H1 (cell line): Measurements from ENCODE around the gene C2CD4A. TPM values are rescaled to one million over a fixed set of nuclear protein-coding genes. Genes with fewer than 3 reads are reported as not detected.

Experiments used
- CTCF ChIA-PET: fragments of 300-600 bp; sonication (Branson Sonifier 250); formaldehyde crosslinking; loops from one replicate; lab custom pipeline; 2021; ENCODE audit not compliant: partially characterized antibody; lab: Charles Lee
- POLR2A ChIA-PET: fragments of 300-600 bp; sonication (Branson Sonifier 250); formaldehyde crosslinking; loops from one replicate; lab custom pipeline; 2021; ENCODE audit warnings: inconsistent platforms; ENCODE audit not compliant: partially characterized antibody; lab: Charles Lee
- DNase-seq, 2 experiments: peaks; one replicate each; pipeline versions ENCODE4 v3.0.0 to v3.0.0-alpha.2; 2010 to 2022; ENCODE audit warnings: low spot score in 2 of 2, low read depth in 1 of 2, mixed read lengths in 1 of 2
- FAIRE-seq: peaks from 2 replicates; lab custom pipeline; 2011; peaks lifted over from hg19 to GRCh38; lab: Jason Lieb, UNC
- H2AFZ ChIP-seq: 2 replicates; pipeline ENCODE4 v1.8.1; 2012; ENCODE audit warnings: low read length, inconsistent platforms
- H2AK5ac ChIP-seq: 2 replicates; pipeline ENCODE4 v1.6.1; 2013; ENCODE audit warnings: low read depth, low read length
- H2BK120ac ChIP-seq: replicated peaks from 2 replicates; pipeline ENCODE3; 2013; ENCODE audit warnings: low read depth, low read length, inconsistent platforms
- H2BK12ac ChIP-seq: 2 replicates; pipeline ENCODE4 v1.6.1; 2013; ENCODE audit warnings: low read depth, low read length
- H2BK15ac ChIP-seq: 2 replicates; pipeline ENCODE4 v1.6.1; 2013; ENCODE audit warnings: low read length
- H2BK20ac ChIP-seq: 2 replicates; pipeline ENCODE4 v1.6.1; 2013; ENCODE audit warnings: low read length
- H2BK5ac ChIP-seq: 2 replicates; pipeline ENCODE4 v1.6.1; 2013; ENCODE audit warnings: low read depth, low read length
- H3K14ac ChIP-seq: 2 replicates; pipeline ENCODE4 v1.6.1; 2013; ENCODE audit warnings: inconsistent platforms; ENCODE audit not compliant: insufficient read length
- H3K18ac ChIP-seq: 2 replicates; pipeline ENCODE4 v1.6.1; 2013; ENCODE audit warnings: low read length; ENCODE audit errors: extremely low read depth
- H3K23ac ChIP-seq: 2 replicates; pipeline ENCODE4 v1.6.1; 2013; ENCODE audit warnings: inconsistent platforms; ENCODE audit not compliant: insufficient read length
- H3K23me2 ChIP-seq: 2 replicates; pipeline ENCODE4 v1.6.1; 2013; ENCODE audit warnings: low read depth, low read length
- H3K27ac ChIP-seq: 2 replicates; pipeline ENCODE4 v1.6.1; 2011; ENCODE audit warnings: low read depth, low read length, inconsistent platforms
- H3K27me3 ChIP-seq, 4 experiments: replicated peaks in 1 of 4; 1 replicate in 1 of 4; 2 replicates in 3 of 4; pipeline versions ENCODE4 v1.6.1 to v1.8.1; 2011 to 2013; ENCODE audit warnings: low read length in 3 of 4, mild to moderate bottlenecking in 3 of 4, inconsistent platforms in 2 of 4, mixed read lengths in 2 of 4, moderate library complexity in 1 of 4; ENCODE audit not compliant: control insufficient read depth in 3 of 4, insufficient read depth in 3 of 4; ENCODE audit errors: extremely low read depth in 1 of 4
- H3K36me3 ChIP-seq, 4 experiments: 2 replicates each; pipeline versions ENCODE4 v1.6.1 to v1.8.1; 2011 to 2013; ENCODE audit warnings: mild to moderate bottlenecking in 4 of 4, low read length in 3 of 4, moderate library complexity in 2 of 4, control low read depth in 1 of 4, inconsistent platforms in 1 of 4; ENCODE audit not compliant: insufficient read depth in 4 of 4, control insufficient read depth in 2 of 4
- H3K4ac ChIP-seq: replicated peaks from 2 replicates; pipeline ENCODE3; 2013; ENCODE audit warnings: low read length, low read depth, mixed read lengths, inconsistent platforms; ENCODE audit not compliant: insufficient read length
- H3K4me1 ChIP-seq, 4 experiments: replicated peaks in 1 of 4; 1 replicate in 1 of 4; 2 replicates in 3 of 4; pipeline versions ENCODE4 v1.6.1 to v1.8.1; 2011 to 2013; ENCODE audit warnings: low read length in 3 of 4, inconsistent platforms in 2 of 4, mixed read lengths in 1 of 4; ENCODE audit not compliant: insufficient read depth in 4 of 4, control insufficient read depth in 3 of 4
- H3K4me2 ChIP-seq, 2 experiments: 2 replicates each; pipeline versions ENCODE4 v1.6.1 to v1.8.1; 2011 to 2013; ENCODE audit warnings: low read depth in 2 of 2, low read length in 2 of 2, control low read depth in 1 of 2, inconsistent platforms in 1 of 2, mild to moderate bottlenecking in 1 of 2; ENCODE audit not compliant: insufficient read depth in 1 of 2
- H3K4me3 ChIP-seq, 4 experiments: fragments of 200-600, 300-600 bp in 1 of 4; sonication (generic), shearing (Covaris generic), sonication (Bioruptor Twin) in 1 of 4; 2 replicates each; pipeline versions ENCODE4 v1.5.1 to v1.8.1; 2011 to 2016; ENCODE audit warnings: low read length in 4 of 4, low read depth in 3 of 4, control low read depth in 2 of 4, inconsistent platforms in 2 of 4, mild to moderate bottlenecking in 2 of 4, mixed read lengths in 1 of 4, moderate library complexity in 1 of 4; ENCODE audit not compliant: insufficient read depth in 2 of 4; ENCODE audit errors: extremely low read depth in 1 of 4
- H3K56ac ChIP-seq: replicated peaks from 2 replicates; pipeline ENCODE3; 2013; ENCODE audit warnings: low read depth, mild to moderate bottlenecking, mixed read lengths, low read length, inconsistent platforms; ENCODE audit not compliant: insufficient read length
- H3K79me1 ChIP-seq: 2 replicates; pipeline ENCODE4 v1.6.1; 2013; ENCODE audit warnings: low read depth, low read length, control low read depth
- H3K79me2 ChIP-seq, 2 experiments: 2 replicates each; pipeline versions ENCODE4 v1.6.1 to v1.8.1; 2012 to 2013; ENCODE audit warnings: low read length in 2 of 2, mild to moderate bottlenecking in 2 of 2, inconsistent platforms in 1 of 2; ENCODE audit not compliant: insufficient read depth in 2 of 2, control insufficient read depth in 1 of 2
- H3K9ac ChIP-seq, 4 experiments: replicated peaks in 1 of 4; 1 replicate in 1 of 4; 2 replicates in 3 of 4; pipeline versions ENCODE4 v1.6.1 to v1.8.1; 2011 to 2013; ENCODE audit warnings: low read depth in 3 of 4, low read length in 3 of 4, control low read depth in 2 of 4, mild to moderate bottlenecking in 2 of 4, moderate library complexity in 2 of 4, inconsistent platforms in 1 of 4; ENCODE audit errors: extremely low read depth in 1 of 4
- H3K9me3 ChIP-seq, 2 experiments: 2 replicates each; pipeline versions ENCODE4 v1.6.1 to v1.8.1; 2012 to 2013; ENCODE audit warnings: mild to moderate bottlenecking in 2 of 2, moderate library complexity in 2 of 2, control low read depth in 1 of 2, inconsistent platforms in 1 of 2, low read depth in 1 of 2, low read length in 1 of 2, mixed read lengths in 1 of 2; ENCODE audit not compliant: insufficient read depth in 2 of 2
- H4K20me1 ChIP-seq, 2 experiments: replicated peaks in 1 of 2; 2 replicates each; pipeline versions ENCODE3 to v1.8.1; 2011 to 2013; ENCODE audit warnings: inconsistent platforms in 2 of 2, low read length in 2 of 2, mild to moderate bottlenecking in 1 of 2; ENCODE audit not compliant: insufficient read depth in 2 of 2, control insufficient read depth in 1 of 2
- H4K5ac ChIP-seq: 2 replicates; pipeline ENCODE4 v1.6.1; 2013; ENCODE audit warnings: low read length, low read depth, mixed read lengths, inconsistent platforms; ENCODE audit not compliant: insufficient read length
- H4K8ac ChIP-seq: 2 replicates; pipeline ENCODE4 v1.8.0; 2013; ENCODE audit warnings: mild to moderate bottlenecking, moderate library complexity, low read length, inconsistent platforms; ENCODE audit not compliant: insufficient read depth; ENCODE audit errors: extremely low read depth
- H4K91ac ChIP-seq: replicated peaks from 2 replicates; pipeline ENCODE3; 2013; ENCODE audit warnings: low read length, mixed read lengths, inconsistent platforms; ENCODE audit not compliant: insufficient read length
- ATF2 ChIP-seq: IDR thresholded peaks from 2 replicates; pipeline ENCODE4 v1.6.1; 2012; ENCODE audit warnings: low read length, inconsistent platforms
- CREB1 ChIP-seq: IDR thresholded peaks from 2 replicates; pipeline ENCODE4 v1.6.1; 2012; ENCODE audit warnings: inconsistent platforms
- HDAC2 ChIP-seq, 2 experiments: fragments of 300-600 bp in 1 of 2; sonication (generic) in 1 of 2; IDR thresholded peaks; 2 replicates each; pipeline ENCODE4 v1.6.1; 2011 to 2012; ENCODE audit warnings: low read depth in 2 of 2, low read length in 2 of 2, mild to moderate bottlenecking in 2 of 2, moderate library complexity in 2 of 2, borderline replicate concordance in 1 of 2, inconsistent platforms in 1 of 2
- SIRT6 ChIP-seq: IDR thresholded peaks from one replicate; pipeline ENCODE4 v1.7.1; 2012; ENCODE audit warnings: low read length, inconsistent platforms
- SP2 ChIP-seq: IDR thresholded peaks from 2 replicates; pipeline ENCODE4 v1.6.1; 2012; ENCODE audit warnings: mild to moderate bottlenecking, low read length, inconsistent platforms
- TEAD4 ChIP-seq: IDR thresholded peaks from 2 replicates; pipeline ENCODE4 v1.6.1; 2012; ENCODE audit warnings: low read depth, low read length, inconsistent platforms, mixed read lengths
- WGBS, 2 experiments: shearing (Covaris generic) in 1 of 2; methylation state at CpG; one replicate each; pipeline versions ENCODE4 v1.1.6 to v1.1.7; 2013 to 2015; ENCODE audit warnings: low lambda C conversion rate in 2 of 2, mixed read lengths in 2 of 2, inconsistent platforms in 1 of 2, low coverage in 1 of 2, missing lambda C conversion rate in 1 of 2; ENCODE audit not compliant: insufficient replicate concordance in 2 of 2, insufficient coverage in 1 of 2, insufficient read length in 1 of 2; ENCODE audit errors: extremely low coverage in 1 of 2, missing lambda C conversion rate in 1 of 2; 5-methylcytosine and 5-hydroxymethylcytosine counted together
- polyA plus RNA-seq, 7 experiments: library from polyadenylated mRNA; depleted of rRNA in 3 of 7; stranded (reverse) in 5 of 7; unstranded in 2 of 7; fragments of >200 nt in 5 of 7; fragments of 200-250 nt in 2 of 7; gene quantifications; 1 replicate in 5 of 7; 2 replicates in 1 of 7; 4 replicates in 1 of 7; pipeline versions ENCODE4 v1.2.1 to v1.2.3, GENCODE V29; 2011 to 2013; ENCODE audit warnings: missing spikeins in 2 of 7, mixed read lengths in 2 of 7
- total RNA-seq: library from RNA; stranded (reverse); fragmentation: NEBNext Ultra II Directional; extraction: Animal tissue kit (Norgen Biotek cat#: 25700); gene quantifications from 2 replicates; pipeline ENCODE4 v1.2.1, GENCODE V29; 2021

Gene C2CD4A
- total and polyA plus RNA-seq, 2 of the 8 experiments (the other 6 are each of a cell fraction or from before 2014, with no cell fraction given), result not detected

GRCh38 chr15:62087671-62088352 lies 21.0 kb downstream of the C2CD4A start:
- WGBS, 2 experiments, result 79% methylated on average over 5 of the region's 5 CpGs; no CpG with 5 or more reads in 1 of the 2 experiments
- no peaks in the 10 kb centered on the region for H3K4me1 ChIP-seq

More at GRCh38 chr15:62087671-62088352, 21.0 kb downstream of the C2CD4A start:
- CTCF ChIA-PET, result interaction anchor here (1.2 to 1.5 kb wide), 2 partner anchors 16 to 220 kb away, joined by 4 to 5 read pairs; no protein-coding TSS in a partner anchor
- Histone ChIP-seq H3K4me3 (no peak overlapping the region), H2AFZ (no peak overlapping the region), H3K9ac (no peak overlapping the region), H2BK20ac (no peak overlapping the region), H3K18ac (no peak overlapping the region), H3K36me3 (no peaks in the 10 kb centered on the region), H3K23me2 (no peaks in the 10 kb centered on the region), H3K4ac (no peak overlapping the region), H2AK5ac (no peak overlapping the region), H3K27me3 (no peaks in the 10 kb centered on the region), H4K8ac (no peak overlapping the region), H3K79me2 (no peaks in the 10 kb centered on the region), H4K5ac (no peak overlapping the region), H2BK15ac (no peak overlapping the region), H3K56ac (no peak overlapping the region), H3K23ac (no peak overlapping the region), H2BK12ac (no peak overlapping the region), H4K20me1 (no peaks in the 10 kb centered on the region), H4K91ac (no peak overlapping the region), H3K79me1 (no peaks in the 10 kb centered on the region), H3K9me3 (no peaks in the 10 kb centered on the region; a peak in 1 of 4 replicates), H3K14ac (no peak overlapping the region), H2BK120ac (no peak overlapping the region), H3K27ac (no peak overlapping the region), H2BK5ac (no peak overlapping the region), H3K4me2 (no peak overlapping the region)
- DNase-seq (no peak), FAIRE-seq (no peak)
- TF ChIP-seq SIRT6 (no peak), ATF2 (no peak), SP2 (no peak), CREB1 (no peak), TEAD4 (no peak), HDAC2 (IDR thresholded peaks at IDR 0.05; ENCODE audit: borderline replicate concordance in 1 of 2, low read depth in 2 of 2, low read length in 2 of 2) (no peak)
- POLR2A ChIA-PET, result no interaction called here
